HepG2 (cell line): ENCODE data around the gene KRT12. TPM values are rescaled to one million over a fixed set of nuclear protein-coding genes. Genes with fewer than 3 reads are reported as not detected.
A peak's percentile ranks its signal among the peaks of the same experiment; 100 is the strongest.

ENCODE experiments used
- ATF4 ChIP-seq, 2 experiments: fragments of 450-650 bp in 1 of 2; sonication (generic) in 1 of 2; formaldehyde crosslinking; IDR thresholded peaks; 2 replicates each; pipeline versions ENCODE4 v1.5.0 to v1.8.0; 2020 to 2022; ENCODE audit warnings: mild to moderate bottlenecking in 1 of 2, missing genetic modification reagents in 1 of 2
- DDIT3 ChIP-seq: sonication (generic); formaldehyde crosslinking; IDR thresholded peaks from 2 replicates; pipeline ENCODE4 v1.4.0; 2020; ENCODE audit warnings: mild to moderate bottlenecking, missing genetic modification reagents
- ELF3 ChIP-seq: IDR thresholded peaks from 2 replicates; pipeline ENCODE4 v1.6.1; 2016; ENCODE audit warnings: missing genetic modification reagents, missing compliant biosample characterization
- ELF4 ChIP-seq: sonication (generic); formaldehyde crosslinking; IDR thresholded peaks from 2 replicates; pipeline ENCODE4 v1.5.0; 2020; ENCODE audit warnings: missing genetic modification reagents, mild to moderate bottlenecking, moderate library complexity, borderline replicate concordance
- JUN ChIP-seq: sonication (generic); formaldehyde crosslinking; IDR thresholded peaks from 2 replicates; pipeline ENCODE4 v1.4.0; 2020; ENCODE audit warnings: mild to moderate bottlenecking, missing genetic modification reagents
- KDM6A ChIP-seq: IDR thresholded peaks from 2 replicates; pipeline ENCODE4 v1.6.1; 2016; ENCODE audit warnings: low read depth
- MYPOP ChIP-seq: sonication (generic); formaldehyde crosslinking; IDR thresholded peaks from 2 replicates; pipeline ENCODE4 v1.8.1; 2023; ENCODE audit warnings: mild to moderate bottlenecking, moderate library complexity, missing genetic modification reagents
- NFIB ChIP-seq: sonication (generic); formaldehyde crosslinking; IDR thresholded peaks from 2 replicates; pipeline ENCODE4 v1.9.0; 2021; ENCODE audit warnings: missing genetic modification reagents, mild to moderate bottlenecking, borderline replicate concordance
- ONECUT2 ChIP-seq: sonication (generic); formaldehyde crosslinking; IDR thresholded peaks from 2 replicates; pipeline ENCODE4 v1.4.0; 2020; ENCODE audit warnings: missing genetic modification reagents
- POGZ ChIP-seq: sonication (generic); formaldehyde crosslinking; IDR thresholded peaks from 2 replicates; pipeline ENCODE4 v1.4.0; 2020; ENCODE audit warnings: mild to moderate bottlenecking, missing genetic modification reagents
- REL ChIP-seq: sonication (generic); formaldehyde crosslinking; conservative IDR thresholded peaks from 2 replicates; pipeline ENCODE4 v1.8.0; 2022; ENCODE audit warnings: mild to moderate bottlenecking, missing genetic modification reagents, moderate library complexity
- SALL2 ChIP-seq: sonication (generic); formaldehyde crosslinking; IDR thresholded peaks from 2 replicates; pipeline ENCODE4 v1.8.1; 2023; ENCODE audit warnings: mild to moderate bottlenecking, missing genetic modification reagents, inconsistent platforms
- SRSF1 ChIP-seq: fragments of 200-400 bp; formaldehyde crosslinking; optimal IDR thresholded peaks from 2 replicates; pipeline ENCODE3; 2017; ENCODE audit warnings: mild to moderate bottlenecking, low read depth, low read length, moderate library complexity
- TOE1 ChIP-seq: sonication (generic); formaldehyde crosslinking; IDR thresholded peaks from 2 replicates; pipeline ENCODE4 v1.4.0; 2020; ENCODE audit warnings: mild to moderate bottlenecking, missing genetic modification reagents
- ZBTB8A ChIP-seq: sonication (generic); formaldehyde crosslinking; IDR thresholded peaks from 2 replicates; pipeline ENCODE4 v1.4.0; 2020; ENCODE audit warnings: mild to moderate bottlenecking, low read depth, missing genetic modification reagents, borderline replicate concordance
- ZNF205 ChIP-seq: IDR thresholded peaks from 2 replicates; pipeline ENCODE4 v1.6.1; 2018; ENCODE audit warnings: missing biosample characterization, missing genetic modification reagents
- ZNF230 ChIP-seq: sonication (generic); formaldehyde crosslinking; IDR thresholded peaks from 2 replicates; pipeline ENCODE4 v1.4.0; 2020; ENCODE audit warnings: mild to moderate bottlenecking, missing genetic modification reagents
- ZNF326 ChIP-seq: sonication (generic); formaldehyde crosslinking; IDR thresholded peaks from 2 replicates; pipeline ENCODE4 v1.4.0; 2020; ENCODE audit warnings: missing genetic modification reagents, borderline replicate concordance
- ZNF431 ChIP-seq: sonication (generic); formaldehyde crosslinking; IDR thresholded peaks from 2 replicates; pipeline ENCODE4 v1.9.0; 2022; ENCODE audit warnings: missing genetic modification reagents, low read depth, mild to moderate bottlenecking, borderline replicate concordance
- ZNF512 ChIP-seq: sonication (generic); formaldehyde crosslinking; IDR thresholded peaks from 2 replicates; pipeline ENCODE4 v1.4.0; 2020; ENCODE audit warnings: mild to moderate bottlenecking, missing genetic modification reagents
- ZNF589 ChIP-seq: sonication (generic); formaldehyde crosslinking; conservative IDR thresholded peaks from 2 replicates; pipeline ENCODE4 v1.8.0; 2022; ENCODE audit warnings: mild to moderate bottlenecking, moderate library complexity, missing genetic modification reagents
- ZNF616 ChIP-seq: sonication (generic); formaldehyde crosslinking; IDR thresholded peaks from 2 replicates; pipeline ENCODE4 v1.5.0; 2020; ENCODE audit warnings: low read depth, mild to moderate bottlenecking, missing genetic modification reagents
- ZNF691 ChIP-seq: sonication (generic); formaldehyde crosslinking; IDR thresholded peaks from 2 replicates; pipeline ENCODE4 v1.4.0; 2020; ENCODE audit warnings: missing genetic modification reagents, low read depth, mild to moderate bottlenecking, borderline replicate concordance
- ZNF749 ChIP-seq: sonication (generic); formaldehyde crosslinking; IDR thresholded peaks from 2 replicates; pipeline ENCODE4 v1.8.0; 2022; ENCODE audit warnings: mild to moderate bottlenecking, missing genetic modification reagents, moderate library complexity, borderline replicate concordance
- ZNF883 ChIP-seq: sonication (generic); formaldehyde crosslinking; IDR thresholded peaks from 2 replicates; pipeline ENCODE4 v1.5.1; 2020; ENCODE audit warnings: mild to moderate bottlenecking, missing genetic modification reagents; ENCODE audit errors: not compliant biosample characterization
- ZSCAN29 ChIP-seq: sonication (generic); formaldehyde crosslinking; conservative IDR thresholded peaks from 2 replicates; pipeline ENCODE4 v1.4.0; 2020; ENCODE audit warnings: mild to moderate bottlenecking, missing genetic modification reagents
- ZSCAN30 ChIP-seq: sonication (generic); formaldehyde crosslinking; IDR thresholded peaks from 2 replicates; pipeline ENCODE4 v1.5.0; 2020; ENCODE audit warnings: mild to moderate bottlenecking, missing genetic modification reagents
- ZSCAN9 ChIP-seq: IDR thresholded peaks from 2 replicates; pipeline ENCODE4 v1.6.1; 2016; ENCODE audit warnings: borderline replicate concordance
- polyA plus RNA-seq, 8 experiments: library from polyadenylated mRNA; depleted of rRNA in 3 of 8; stranded (reverse) in 7 of 8; unstranded in 1 of 8; fragments of >200 nt; fragmentation: Illumina TruSeq in 4 of 8; extraction: Trizol in 4 of 8; gene quantifications; 2 replicates each; pipeline versions ENCODE4 v1.2.1 to v1.2.3, GENCODE V29; 2011 to 2016; ENCODE audit warnings: low read depth in 4 of 8, missing spikeins in 1 of 8, mixed read lengths in 1 of 8; ENCODE audit not compliant: insufficient read depth in 1 of 8
- total RNA-seq, 5 experiments: library from RNA; depleted of rRNA; stranded (reverse); fragments of >200 nt; fragmentation: Illumina TruSeq; extraction: Trizol; gene quantifications; 2 replicates each; pipeline ENCODE4 v1.2.3, GENCODE V29; 2016; ENCODE audit warnings: low read depth in 1 of 5

KRT12 gene
- total and polyA plus RNA-seq, 2 of the 13 experiments (the other 11 are each of a cell fraction or from before 2014, with no cell fraction given), result 0.07 to 0.09 TPM

- TF ChIP-seq REL (no peak), DDIT3 (CRISPR knock-in tag) (no peak), ZBTB8A (CRISPR knock-in tag) (no peak), ELF4 (CRISPR knock-in tag) (no peak), NFIB (CRISPR knock-in tag) (no peak), TOE1 (no peak), ZSCAN30 (CRISPR knock-in tag) (no peak), ZNF883 (no peak), POGZ (CRISPR knock-in tag) (0 out of 2 replicates have a peak, but pooled peaks have one; percentile 39), ZNF205 (no peak), ZNF326 (CRISPR knock-in tag) (no peak), ATF4 (CRISPR knock-in tag; IDR thresholded peaks at IDR 0.05) (peak in 1 of 2 experiments; percentile 76; a peak in 2 of 4 replicates), ZNF512 (CRISPR knock-in tag) (no peak), ELF3 (CRISPR knock-in tag) (peak; percentile 61), ZSCAN9 (CRISPR knock-in tag) (no peak), SALL2 (CRISPR knock-in tag) (no peak), ZNF589 (CRISPR knock-in tag) (no peak), JUN (CRISPR knock-in tag) (peak; percentile 68), MYPOP (CRISPR knock-in tag) (no peak), ZNF431 (CRISPR knock-in tag) (no peak), ZNF691 (CRISPR knock-in tag) (no peak), ZNF230 (CRISPR knock-in tag) (no peak), ZSCAN29 (no peak), SRSF1 (no peak), ZNF616 (CRISPR knock-in tag) (no peak), KDM6A (0 out of 2 replicates have a peak, but pooled peaks have one; percentile 16), ZNF749 (no peak), ONECUT2 (CRISPR knock-in tag) (no peak)
Measured at GRCh38 chr17:40915199-40915661, 48.2 kb upstream of the KRT12 start (continued).
